GM23248 (cell line): ENCODE results near the gene ASIC5.

Experiments used
- EZH2 ChIP-seq: fragments of 200-600 bp; sonication (generic); IDR thresholded peaks from 2 replicates; pipeline ENCODE4 v1.6.1; 2018; ENCODE audit warnings: antibody characterized with exemption, mild to moderate bottlenecking; ENCODE audit not compliant: insufficient read depth, poor library complexity, severe bottlenecking
- EZH2phosphoT487 ChIP-seq: fragments of 200-600 bp; sonication (generic); IDR thresholded peaks from 2 replicates; pipeline ENCODE4 v1.6.1; 2018; ENCODE audit warnings: antibody characterized with exemption, moderate library complexity, mild to moderate bottlenecking, low read depth; ENCODE audit not compliant: insufficient read depth

DNA sequence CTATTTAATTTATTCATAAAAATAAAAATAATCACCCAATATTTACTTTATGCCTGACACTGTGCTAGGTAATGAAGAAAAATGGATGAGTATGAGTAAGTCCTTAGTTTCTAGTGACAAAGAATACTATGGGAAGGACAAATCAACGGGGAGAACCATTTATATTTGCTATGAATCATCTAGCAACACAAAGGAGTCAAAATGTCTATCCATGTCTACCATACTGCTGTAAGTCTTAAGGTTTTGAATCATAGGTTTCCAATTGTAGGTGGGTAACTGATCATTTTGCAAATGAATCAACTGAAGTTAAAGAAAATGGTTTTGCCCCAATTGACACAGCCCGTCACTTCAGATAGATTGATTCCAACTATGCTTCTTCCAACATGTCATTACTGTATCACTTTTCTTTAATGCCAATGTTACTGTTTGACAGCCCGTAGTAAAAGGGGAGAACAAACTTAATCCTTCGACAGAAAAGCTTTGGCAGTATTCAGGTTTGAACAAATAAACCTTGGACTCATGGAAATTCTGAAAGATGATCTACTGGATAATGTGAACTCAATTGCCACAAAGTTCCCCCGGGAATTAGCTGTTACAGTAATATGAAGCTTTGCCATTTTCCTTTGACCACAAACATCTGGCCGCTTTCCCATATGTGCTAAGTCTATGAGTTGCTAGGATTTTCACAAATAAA, 40.6 kb upstream of the ASIC5 start:
- peak; percentile 90; the same call in 1 of the 2 replicates for TF ChIP-seq EZH2phosphoT487
- TF ChIP-seq EZH2 = no peak
